GM18508 (cell line): Measurements from ENCODE around the gene ZNF45.
"Not testable (repeated sequence)": the region's sequence is repeated elsewhere in the genome, so short reads cannot be mapped to it uniquely, and the experiment has no call there.

ENCODE experiments used
- ATAC-seq: cut with Tn5 transposase; IDR thresholded peaks from one replicate; pipeline ENCODE4 v1.9.1; 2021; ENCODE audit warnings: moderate number of reproducible peaks; ENCODE audit not compliant: insufficient read depth, unreplicated experiment

The ZNF45 gene

GRCh38 chr19:43934985-43935708 is at the start of gene ZNF45:
ZNF45 (minus strand) TSS chr19:43935282; CDS start chr19:43922185, 13,097 bp downstream.
- ATAC-seq = peak; percentile 72

- ATAC-seq = no peak
Observed at GRCh38 chr19:43984687-43985000, 49.6 kb upstream of the ZNF45 start.

GRCh38 chr19:43983912-43984686 is 49.0 kb upstream of the ZNF45 start, which contains the start of gene ZNF155:
ZNF155 (plus strand) TSS chr19:43984188; CDS start chr19:43988544, 4,356 bp downstream.
- no peak for ATAC-seq

GRCh38 chr19:43983544-43983911 is 48.4 kb upstream of the ZNF45 start:
- no peak for ATAC-seq

GRCh38 chr19:43976732-43977131 is 41.6 kb upstream of the ZNF45 start:
- no peak for ATAC-seq

- no peak for ATAC-seq
Observed at GRCh38 chr19:43966079-43966694, 31.1 kb upstream of the ZNF45 start.

GRCh38 chr19:43960411-43960810 is 25.3 kb upstream of the ZNF45 start:
- no peak for ATAC-seq

- ATAC-seq = no peak
Observed at GRCh38 chr19:43957891-43958290, 22.8 kb upstream of the ZNF45 start.

GRCh38 chr19:43956827-43957226 is 21.7 kb upstream of the ZNF45 start:
- ATAC-seq = no peak

GRCh38 chr19:43950834-43951645 is 16.0 kb upstream of the ZNF45 start, which contains the start of gene ZNF221:
ZNF221 (plus strand) TSS chr19:43951228; CDS start chr19:43962727, 11,499 bp downstream.
- ATAC-seq = peak; percentile 75

- ATAC-seq = not testable (repeated sequence)
Observed at GRCh38 chr19:43949803-43950202, 14.7 kb upstream of the ZNF45 start.

GRCh38 chr19:43947412-43947811 is 12.3 kb upstream of the ZNF45 start:
- not testable (repeated sequence) for ATAC-seq

GRCh38 chr19:43941209-43941608 is 6.1 kb upstream of the ZNF45 start:
- ATAC-seq = no peak

GRCh38 chr19:43940719-43941118 is 5.6 kb upstream of the ZNF45 start:
- no peak for ATAC-seq

GRCh38 chr19:43939557-43940260 is 4.6 kb upstream of the ZNF45 start:
- ATAC-seq = no peak

- no peak for ATAC-seq
Observed at GRCh38 chr19:43936188-43936587, 1.1 kb upstream of the ZNF45 start.

GRCh38 chr19:43934055-43934984 is 762 bp downstream of the ZNF45 start:
- no peak for ATAC-seq

- no peak for ATAC-seq
Observed at GRCh38 chr19:43928820-43929219, 6.3 kb downstream of the ZNF45 start.

- ATAC-seq = no peak
Observed at GRCh38 chr19:43923875-43924274, 11.2 kb downstream of the ZNF45 start.
